HG03139 (cell line): ENCODE measurements around the gene NOTCH1.

Experiments
- ATAC-seq: cut with Tn5 transposase; IDR thresholded peaks from one replicate; pipeline ENCODE4 v1.9.1; 2021; ENCODE audit not compliant: unreplicated experiment

Gene NOTCH1

DNA sequence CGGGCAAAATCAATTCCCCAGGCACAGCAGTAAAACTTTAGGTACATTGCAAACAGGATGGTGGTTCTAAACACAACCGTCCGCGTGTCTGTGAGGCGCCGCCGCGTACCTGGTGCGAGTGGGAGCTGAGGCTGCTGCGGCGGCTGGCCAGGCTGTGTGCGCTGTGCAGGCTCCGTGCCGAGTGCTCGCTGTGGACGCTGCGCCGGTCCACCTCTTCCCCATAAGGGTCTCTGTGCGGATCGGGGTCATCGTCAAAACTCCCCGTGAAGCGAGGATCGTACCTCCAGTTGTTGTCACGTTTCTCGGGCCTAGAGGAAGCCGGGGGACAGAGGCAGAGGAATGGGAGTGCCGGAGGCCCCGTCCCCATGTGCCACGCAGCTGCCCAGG lies 79.7 kb downstream of the NOTCH1 start:
- no peak for ATAC-seq

DNA sequence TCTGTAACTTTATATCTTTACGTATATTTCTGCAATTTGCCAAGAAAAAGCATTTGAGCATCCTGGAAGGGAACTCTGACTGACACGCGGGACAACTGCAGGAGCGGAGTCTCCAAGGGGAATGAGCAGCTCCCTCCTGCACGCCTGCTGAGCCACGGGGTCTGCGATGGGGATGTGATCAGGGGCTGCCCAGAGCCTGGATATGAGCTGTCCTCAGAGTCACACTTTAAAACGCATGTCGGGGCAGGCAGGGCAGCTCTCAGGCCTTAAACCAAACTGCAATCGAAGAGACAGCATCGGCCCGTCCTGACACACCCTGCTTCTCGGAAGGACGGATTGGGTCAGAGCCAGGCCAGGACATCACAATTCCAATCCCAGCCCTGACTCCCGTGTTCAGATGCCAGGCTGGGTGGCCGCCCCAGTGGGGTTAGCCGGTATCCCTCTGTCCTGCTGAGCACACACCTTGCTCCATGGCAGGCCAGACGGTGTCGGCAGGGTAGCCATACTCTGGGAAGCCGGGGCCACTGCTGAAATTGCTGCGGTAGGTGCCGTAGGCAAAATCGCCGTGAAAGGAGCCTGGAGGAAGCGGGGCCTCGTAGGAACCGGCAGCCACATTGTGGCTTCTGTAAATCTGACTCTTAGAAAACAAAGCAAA lies 80.2 kb downstream of the NOTCH1 start:
- ATAC-seq = no peak

DNA sequence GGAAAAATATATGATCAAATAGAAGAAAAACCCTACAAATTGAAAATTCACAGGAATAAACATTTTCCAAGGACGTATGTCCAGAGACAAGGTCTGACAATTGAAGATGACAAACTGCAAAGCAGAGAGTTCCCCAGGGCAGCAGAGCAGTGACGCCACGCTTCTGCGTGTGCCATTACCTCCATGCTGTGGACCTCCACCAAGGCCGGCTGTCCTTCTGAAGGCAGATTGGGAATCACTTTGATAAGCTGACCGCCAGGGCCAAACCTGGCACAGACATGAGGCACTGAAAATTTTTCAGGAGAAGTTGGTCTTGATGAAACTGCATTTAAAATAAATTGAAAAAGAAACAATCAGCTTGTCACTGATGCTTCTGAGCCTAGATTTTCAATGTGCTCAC lies 81.6 kb downstream of the NOTCH1 start:
- ATAC-seq = no peak

DNA sequence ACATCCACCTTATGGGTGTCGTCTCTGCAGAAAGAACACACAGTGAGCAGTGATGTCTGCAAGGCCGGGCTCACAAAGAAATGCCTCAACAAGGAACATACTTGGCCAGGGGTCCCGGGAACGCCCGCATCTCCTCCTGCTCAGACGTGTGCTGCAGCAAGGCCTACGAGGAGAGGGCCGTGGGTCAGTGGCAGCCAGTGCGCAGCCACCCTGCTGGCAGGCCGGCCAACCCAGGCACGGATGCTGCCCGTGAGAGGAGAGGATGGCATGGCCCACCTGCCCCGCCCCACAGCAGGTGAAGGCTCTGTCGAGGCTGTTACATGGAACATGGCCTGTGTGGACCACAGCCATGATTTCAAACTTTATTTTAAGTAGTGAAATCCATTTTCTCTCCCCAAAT lies 82.3 kb downstream of the NOTCH1 start:
- no peak for ATAC-seq

DNA sequence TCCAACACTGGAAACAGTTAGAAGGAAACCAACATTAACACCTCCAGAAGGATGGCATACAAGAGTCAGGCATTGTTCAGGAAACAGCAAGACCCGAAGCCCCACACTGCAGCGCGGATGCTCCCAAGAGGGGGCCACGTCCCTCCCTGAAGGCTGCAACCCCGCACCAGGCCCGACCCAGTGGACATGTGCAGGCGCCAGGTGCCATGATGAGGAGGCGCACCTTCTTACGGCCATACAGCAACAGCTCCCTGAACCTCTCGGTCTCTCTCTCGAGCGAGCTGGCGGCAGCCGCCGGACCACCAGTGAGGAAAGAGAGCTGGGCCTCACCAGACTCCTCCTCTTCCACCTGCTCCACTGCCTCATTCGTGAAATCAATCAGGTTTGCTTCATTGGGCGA lies 83.2 kb downstream of the NOTCH1 start:
- ATAC-seq = no peak

DNA sequence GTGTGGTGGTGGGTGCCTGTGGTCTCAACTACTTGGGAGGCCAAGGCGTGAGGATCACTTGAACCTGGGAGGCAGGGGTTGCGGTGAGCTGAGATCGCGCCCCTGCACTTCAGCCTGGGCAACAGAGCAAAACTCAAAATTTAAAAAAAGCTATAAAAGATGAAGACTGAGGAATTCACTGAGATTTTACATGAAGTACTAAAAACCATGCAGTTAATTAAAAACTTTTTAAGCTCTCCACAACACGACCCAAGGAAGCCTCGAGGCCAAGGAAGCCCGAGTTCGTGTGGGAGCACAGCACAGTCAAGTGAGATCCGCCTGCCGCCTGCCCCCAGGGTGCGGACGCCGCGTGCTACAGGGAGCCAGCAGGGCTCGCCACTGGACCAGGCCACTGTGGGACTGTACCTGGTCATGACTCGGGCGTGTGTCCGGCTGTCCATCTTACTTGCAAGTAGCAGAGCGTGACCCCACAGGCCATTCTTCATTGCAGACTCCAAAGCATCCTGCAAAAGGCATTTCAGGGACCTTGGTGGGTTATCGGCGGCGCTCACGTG lies 85.0 kb downstream of the NOTCH1 start:
- no peak for ATAC-seq

DNA sequence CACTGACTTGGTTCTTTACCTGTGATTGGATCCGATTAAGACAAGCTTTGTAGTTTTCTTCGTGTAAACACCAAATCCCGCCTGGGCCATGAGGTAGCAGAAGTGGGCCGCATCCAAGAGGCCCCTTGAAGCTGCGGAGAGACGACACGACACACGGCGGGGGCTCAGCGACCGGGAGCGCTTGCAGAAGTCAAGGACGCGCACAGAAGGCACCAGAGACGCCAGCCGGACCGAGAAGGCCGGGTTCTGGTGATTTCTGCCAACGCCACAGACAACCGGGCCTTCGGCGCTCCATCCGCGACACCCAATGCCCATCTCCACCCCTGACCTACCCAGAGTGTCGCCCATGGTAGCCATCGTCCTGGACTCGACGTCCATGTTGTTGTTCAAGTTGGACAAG lies 86.4 kb downstream of the NOTCH1 start:
- ATAC-seq = no peak

DNA sequence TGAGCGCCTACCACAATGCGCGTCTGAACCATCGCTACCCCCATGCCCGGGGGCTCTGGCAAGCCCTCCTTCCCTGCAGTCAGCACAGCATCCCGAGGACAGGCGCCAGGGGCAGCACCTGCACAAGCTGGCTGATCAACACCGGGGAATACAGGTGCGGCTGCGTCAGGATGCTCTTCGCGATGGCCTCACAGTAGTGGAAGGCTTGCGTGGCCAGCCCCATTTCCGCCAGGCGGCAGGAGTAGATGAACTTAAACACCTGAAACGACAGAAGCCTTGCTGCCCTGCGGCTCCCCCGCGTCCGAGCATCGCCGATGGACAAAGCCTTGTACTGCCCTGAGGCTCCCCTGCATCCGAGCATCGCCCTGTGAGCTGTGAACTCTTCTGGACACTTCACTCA lies 88.5 kb downstream of the NOTCH1 start:
- no peak for ATAC-seq

DNA sequence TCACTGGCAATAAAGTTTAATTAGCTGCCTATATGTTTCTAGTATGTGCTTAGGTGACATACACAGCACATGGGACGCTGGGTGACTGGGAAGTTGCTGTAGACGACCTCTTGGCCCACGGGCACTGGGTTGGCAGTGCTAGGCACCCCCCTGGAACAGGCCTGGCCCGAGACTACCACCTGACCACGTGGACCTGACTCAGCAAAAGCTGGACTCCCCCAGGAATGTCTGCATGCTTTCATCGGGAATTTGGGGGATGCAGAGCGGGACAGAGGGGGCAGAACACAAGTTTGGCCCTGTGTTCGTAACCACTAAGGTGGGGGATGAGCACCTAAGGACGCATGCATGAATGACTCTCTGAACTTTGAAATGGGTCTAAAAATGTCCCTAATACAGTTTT lies 89.6 kb downstream of the NOTCH1 start:
- no peak for ATAC-seq

DNA sequence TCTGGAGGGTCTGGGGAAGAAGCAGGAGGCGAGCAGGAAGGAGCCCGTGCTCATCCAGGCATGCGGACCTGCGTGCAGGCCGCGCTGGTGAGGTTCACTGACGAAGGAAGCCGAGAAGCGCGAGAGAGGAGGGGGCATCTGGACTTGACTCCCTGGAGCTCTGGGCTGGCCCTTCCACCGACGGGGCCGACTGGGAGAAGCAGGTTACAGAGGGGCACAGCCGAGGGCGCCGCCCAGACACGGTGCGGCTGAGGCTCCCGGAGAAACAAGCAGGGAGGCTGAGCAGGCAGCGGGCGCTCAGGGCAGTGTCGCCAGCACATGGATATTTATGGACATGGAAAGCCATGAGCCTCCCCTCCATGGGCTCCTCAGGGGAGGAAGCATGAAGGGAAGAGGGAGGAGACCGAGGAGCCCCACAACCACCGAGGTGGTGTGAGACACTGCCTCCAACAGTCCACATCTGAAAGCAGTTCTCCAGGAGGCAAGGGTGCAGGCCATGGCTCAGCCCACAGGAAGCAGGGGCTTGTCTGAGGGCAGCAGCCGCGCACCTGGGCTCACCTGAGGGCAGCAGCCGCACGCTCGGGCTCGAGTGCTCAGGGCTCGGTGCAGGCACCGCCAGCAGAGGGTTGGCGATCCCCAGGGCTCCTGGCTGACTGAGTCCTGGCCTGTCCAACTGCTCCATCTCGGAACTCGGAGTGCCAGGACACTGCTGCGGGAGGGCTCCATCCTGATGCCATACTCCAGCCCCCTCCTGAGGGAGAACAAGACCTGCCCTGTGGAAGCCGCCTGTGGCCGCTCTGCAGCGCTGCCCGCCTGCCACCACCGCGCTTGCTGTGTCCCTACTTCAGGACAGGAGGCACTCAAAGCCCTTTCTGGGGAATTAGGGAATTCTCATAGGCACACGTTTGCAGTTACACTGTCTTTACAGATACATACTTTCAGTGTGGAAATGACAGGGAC lies 90.5 kb downstream of the NOTCH1 start:
- ATAC-seq = no peak

DNA sequence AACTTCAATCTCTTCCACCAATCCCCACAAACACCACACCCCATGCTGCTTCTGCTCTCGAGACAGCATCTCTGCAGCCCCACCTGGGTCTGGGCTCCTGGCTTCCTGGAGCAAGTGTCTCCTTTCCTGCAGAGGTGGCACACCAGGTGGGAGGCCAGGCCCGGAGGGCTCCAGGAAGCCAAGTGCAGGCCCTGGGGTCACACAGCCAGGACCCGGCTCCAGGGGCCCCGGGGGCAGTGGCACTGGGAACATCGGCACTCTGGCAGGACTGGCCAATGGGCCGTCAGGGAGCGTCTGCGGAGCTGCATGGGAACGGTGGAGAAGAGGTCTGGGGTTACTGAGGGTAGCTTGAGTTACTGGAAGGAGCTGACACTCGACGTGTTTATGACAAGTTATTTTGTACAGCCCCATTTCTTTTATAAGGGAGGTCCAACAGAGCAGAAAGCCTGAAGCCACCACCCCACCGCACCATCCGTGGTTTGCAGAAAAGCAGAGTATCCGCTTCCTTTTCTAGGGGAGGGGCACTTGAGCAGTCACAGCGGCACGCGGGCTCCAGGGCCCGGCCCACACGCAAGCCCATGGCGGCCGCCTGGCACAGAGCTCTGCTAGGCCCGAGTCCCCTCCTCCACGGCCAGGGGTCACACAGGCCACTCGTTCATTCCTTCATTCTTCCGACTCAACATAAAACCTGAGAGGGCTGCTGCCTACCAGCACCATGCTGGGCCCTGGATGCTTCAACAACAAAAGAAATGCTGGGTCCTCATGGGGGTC lies 91.6 kb downstream of the NOTCH1 start:
- no peak for ATAC-seq

DNA sequence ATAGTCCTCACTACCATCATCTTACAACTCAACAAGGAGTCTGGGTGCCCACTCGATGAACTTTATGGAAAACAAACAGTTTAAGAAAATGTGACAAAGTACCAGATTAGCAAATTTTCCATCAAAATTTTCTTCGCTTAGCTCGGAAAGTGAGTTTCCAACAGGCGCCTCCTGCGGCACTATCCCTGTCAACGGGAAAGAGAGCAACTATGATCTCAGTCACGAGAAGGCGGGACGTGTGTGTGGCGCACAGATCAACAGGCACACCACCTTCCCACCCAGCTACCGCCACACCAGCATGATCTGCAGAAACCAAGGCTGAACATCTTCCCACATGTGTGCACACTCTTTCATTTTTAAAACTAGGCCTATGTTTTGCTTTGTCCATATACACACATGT lies 92.5 kb downstream of the NOTCH1 start:
- ATAC-seq = no peak

DNA sequence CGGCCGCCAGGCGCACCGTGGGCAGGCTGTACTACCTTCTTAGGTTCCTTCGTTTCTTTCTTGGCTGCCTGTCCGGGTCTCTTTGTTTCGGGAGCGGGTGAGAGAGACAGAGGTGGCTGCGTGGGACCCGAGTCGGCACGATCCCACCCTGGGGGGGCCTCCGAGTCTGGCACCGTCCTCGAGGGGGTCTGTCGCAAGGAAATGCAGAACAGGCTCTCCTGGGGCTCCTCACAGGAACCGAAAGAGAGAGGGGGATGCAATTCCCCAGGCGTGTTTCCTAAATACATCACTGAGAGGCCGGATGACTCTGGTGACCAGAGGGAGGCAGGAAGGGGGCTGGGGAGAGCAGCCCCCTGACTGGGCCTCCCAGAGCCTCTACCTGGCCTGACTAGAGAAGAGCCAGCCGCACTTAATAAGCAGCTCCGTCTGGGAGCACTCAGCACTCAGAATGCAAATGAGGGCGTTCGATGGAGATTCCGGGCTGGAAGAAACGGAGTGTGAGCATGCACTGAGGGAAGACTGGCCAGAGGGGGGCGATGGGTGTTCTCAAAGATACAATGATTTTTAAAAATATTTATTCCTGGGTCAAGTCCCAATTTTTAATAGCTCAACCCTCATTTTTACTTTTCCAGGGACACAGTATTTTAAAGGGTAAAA lies 94.5 kb downstream of the NOTCH1 start:
- ATAC-seq = no peak

DNA sequence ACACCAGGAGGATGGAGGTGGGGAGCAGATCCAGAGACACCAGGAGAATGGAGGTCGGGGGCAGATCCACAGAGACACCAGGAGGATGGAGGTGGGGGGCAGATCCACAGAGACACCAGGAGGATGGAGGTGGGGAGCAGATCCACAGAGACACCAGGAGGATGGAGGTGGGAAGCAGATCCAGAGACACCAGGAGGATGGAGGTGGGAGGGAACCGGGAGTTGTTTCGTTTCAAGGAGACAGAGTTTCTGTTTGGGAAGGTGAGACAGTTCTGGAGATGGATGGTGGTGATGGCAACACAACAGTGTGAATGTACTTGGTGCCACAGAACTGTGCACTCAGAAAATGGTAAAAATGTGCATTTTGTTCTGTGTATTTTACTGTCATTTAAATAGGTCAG lies 97.2 kb downstream of the NOTCH1 start:
- no peak for ATAC-seq

DNA sequence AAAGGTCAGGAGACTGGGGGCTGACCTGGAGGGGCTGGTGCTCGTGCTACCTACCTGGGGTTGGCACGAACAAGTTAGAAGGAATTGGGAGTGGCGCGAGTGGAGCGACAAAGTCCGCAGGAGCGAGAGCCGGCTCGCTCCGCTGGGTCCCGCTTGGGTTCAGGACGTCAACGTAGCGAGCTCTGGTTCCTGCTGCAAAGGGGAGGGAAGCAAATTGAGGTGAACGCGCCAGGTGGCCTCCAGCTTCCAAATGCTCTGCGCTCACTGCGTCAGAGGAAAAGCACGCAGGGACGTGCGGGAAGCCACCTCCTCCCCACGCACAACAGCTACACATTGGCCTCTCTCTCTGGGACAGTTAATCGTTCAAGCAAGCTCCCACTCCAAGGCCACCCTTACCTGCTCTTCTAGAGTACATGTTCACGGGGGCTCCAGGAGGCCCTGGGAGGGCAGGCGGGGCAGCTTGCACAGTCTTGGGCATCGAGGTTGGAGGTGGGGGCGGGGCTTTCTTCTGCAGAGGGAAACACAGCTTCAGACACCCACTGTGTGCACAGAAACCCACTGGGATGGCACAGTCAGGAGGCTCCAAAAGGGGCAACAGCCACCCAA lies 98.6 kb downstream of the NOTCH1 start:
- ATAC-seq = no peak

DNA sequence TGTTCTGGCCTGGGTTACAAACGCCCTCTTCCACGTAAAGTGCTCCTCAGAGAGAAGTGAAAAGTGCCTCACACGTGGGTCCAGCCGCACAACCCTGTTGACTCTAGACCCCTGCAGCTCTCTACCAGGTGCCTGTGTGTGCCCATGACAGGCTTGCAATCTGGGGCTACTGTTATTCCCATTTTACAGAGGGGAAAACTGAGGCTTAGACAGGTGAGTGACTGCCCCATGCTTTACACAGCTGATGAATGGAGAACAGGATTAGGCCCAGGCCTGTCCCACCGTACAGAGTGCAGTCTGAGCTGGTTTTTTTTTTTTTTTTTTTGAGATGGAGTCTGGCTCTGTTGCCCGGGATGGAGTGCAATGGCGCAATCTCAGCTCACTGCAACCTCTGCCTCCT lies 100.0 kb downstream of the NOTCH1 start:
- ATAC-seq = no peak
